ENCODE data around the gene SLC4A7. TPM values are rescaled to one million over a fixed set of nuclear protein-coding genes. Genes with fewer than 3 reads are reported as not detected.
A peak's percentile ranks its signal among the peaks of the same experiment; 100 is the strongest.

The SLC4A7 gene
- total and polyA plus RNA-seq, 10 of the 15 experiments (the other 5 are each of a cell fraction or from before 2014, with no cell fraction given) = 4.4 to 41.4 (median 18.3) TPM

GRCh38 chr3:27358372-27358771 is 125.8 kb downstream of the SLC4A7 start:
- FAIRE-seq (no peak), DNase-seq (ENCODE audit: low read depth, low spot score) (no peak), ATAC-seq (no peak; the same call in 2 of the 3 replicates)
- SMC1A ChIA-PET (ENCODE audit: uncharacterized antibody, unreplicated experiment) = interaction anchor here (0.6 to 1.8 kb wide), 26 partner anchors 10 to 323 kb away, joined by 3 to 19 read pairs (median 4); partner anchors contain the start of gene NEK10
- POLR2A ChIA-PET = interaction anchor here (0.7 to 1.2 kb wide), 3 partner anchors 11 to 970 kb away, joined by 3 to 6 read pairs (median 3); partner anchors contain the start of gene NEK10
- no peak overlapping the region for H3K4me2 ChIP-seq (ENCODE audit: control insufficient read depth, insufficient read depth)
- no peak overlapping the region for H3K9ac ChIP-seq (ENCODE audit: control insufficient read depth, insufficient read depth, low read length)
- RAD21 ChIA-PET (ENCODE audit: unreplicated experiment) = interaction anchor here (0.6 to 1.8 kb wide), 9 partner anchors 9 to 323 kb away, joined by 3 to 20 read pairs (median 4); no protein-coding TSS in a partner anchor
- no peaks in the 10 kb centered on the region for H3K9me3 ChIP-seq (replicated peaks; ENCODE audit: control insufficient read depth, insufficient read depth, low read length)
- WGBS (ENCODE audit: insufficient coverage, insufficient replicate concordance, low lambda C conversion rate, missing lambda C conversion rate) = 50% methylated on average over 3 of the region's 3 CpGs
- H3K36me3 ChIP-seq (ENCODE audit: control insufficient read depth in 2 of 2, insufficient read depth in 2 of 2, low read length in 1 of 2) = no peaks in the 10 kb centered on the region
- intact Hi-C loops (cut with micrococcal nuclease; ENCODE audit: unreplicated experiment) (loop anchor here (5.0 kb wide), 1 partner anchor 309 kb away; no protein-coding TSS in a partner anchor), in situ Hi-C loops (cut with MboI) (no loop called here)
- no peak overlapping the region for H3K27ac ChIP-seq (ENCODE audit: control insufficient read depth, insufficient read depth)
- TF ChIP-seq BHLHE40 (IDR thresholded peaks at IDR 0.05; ENCODE audit: borderline replicate concordance in 1 of 2, low read depth in 2 of 2, low read length in 1 of 2) (peak; percentile 24 to 29; a peak in 2 of 4 replicates), ZBTB11 (CRISPR knock-in tag; IDR thresholded peaks at IDR 0.05) (no peak)
- TF ChIP-seq, protein P1, sequence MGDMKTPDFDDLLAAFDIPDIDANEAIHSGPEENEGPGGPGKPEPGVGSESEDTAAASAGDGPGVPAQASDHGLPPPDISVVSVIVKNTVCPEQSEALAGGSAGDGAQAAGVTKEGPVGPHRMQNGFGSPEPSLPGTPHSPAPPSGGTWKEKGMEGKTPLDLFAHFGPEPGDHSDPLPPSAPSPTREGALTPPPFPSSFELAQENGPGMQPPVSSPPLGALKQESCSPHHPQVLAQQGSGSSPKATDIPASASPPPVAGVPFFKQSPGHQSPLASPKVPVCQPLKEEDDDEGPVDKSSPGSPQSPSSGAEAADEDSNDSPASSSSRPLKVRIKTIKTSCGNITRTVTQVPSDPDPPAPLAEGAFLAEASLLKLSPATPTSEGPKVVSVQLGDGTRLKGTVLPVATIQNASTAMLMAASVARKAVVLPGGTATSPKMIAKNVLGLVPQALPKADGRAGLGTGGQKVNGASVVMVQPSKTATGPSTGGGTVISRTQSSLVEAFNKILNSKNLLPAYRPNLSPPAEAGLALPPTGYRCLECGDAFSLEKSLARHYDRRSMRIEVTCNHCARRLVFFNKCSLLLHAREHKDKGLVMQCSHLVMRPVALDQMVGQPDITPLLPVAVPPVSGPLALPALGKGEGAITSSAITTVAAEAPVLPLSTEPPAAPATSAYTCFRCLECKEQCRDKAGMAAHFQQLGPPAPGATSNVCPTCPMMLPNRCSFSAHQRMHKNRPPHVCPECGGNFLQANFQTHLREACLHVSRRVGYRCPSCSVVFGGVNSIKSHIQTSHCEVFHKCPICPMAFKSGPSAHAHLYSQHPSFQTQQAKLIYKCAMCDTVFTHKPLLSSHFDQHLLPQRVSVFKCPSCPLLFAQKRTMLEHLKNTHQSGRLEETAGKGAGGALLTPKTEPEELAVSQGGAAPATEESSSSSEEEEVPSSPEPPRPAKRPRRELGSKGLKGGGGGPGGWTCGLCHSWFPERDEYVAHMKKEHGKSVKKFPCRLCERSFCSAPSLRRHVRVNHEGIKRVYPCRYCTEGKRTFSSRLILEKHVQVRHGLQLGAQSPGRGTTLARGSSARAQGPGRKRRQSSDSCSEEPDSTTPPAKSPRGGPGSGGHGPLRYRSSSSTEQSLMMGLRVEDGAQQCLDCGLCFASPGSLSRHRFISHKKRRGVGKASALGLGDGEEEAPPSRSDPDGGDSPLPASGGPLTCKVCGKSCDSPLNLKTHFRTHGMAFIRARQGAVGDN (IDR thresholded peaks at IDR 0.05) = 0 out of 2 replicates have a peak, but pooled peaks have one; percentile 7
- CTCF ChIA-PET = interaction anchor here (0.6 to 1.8 kb wide), 26 partner anchors 8 to 971 kb away, joined by 3 to 28 read pairs (median 4); partner anchors contain the start of gene NEK10
- H3K27me3 ChIP-seq (replicated peaks in 1 of 2; ENCODE audit: control insufficient read depth in 2 of 2, insufficient read depth in 2 of 2, low read length in 1 of 2) = no peaks in the 10 kb centered on the region
- no TSS peak for BruUV-seq (replicated peaks)
- no peak overlapping the region; the same call in 1 of the 2 replicates for H2AFZ ChIP-seq (ENCODE audit: control insufficient read depth, low read depth, low read length)
- H3K79me2 ChIP-seq (ENCODE audit: control insufficient read depth, insufficient read depth, low read length) = no peaks in the 10 kb centered on the region
- H3K4me1 ChIP-seq (ENCODE audit: control insufficient read depth, insufficient read depth, low read length) = peaks cover 14% of the 10 kb centered on the region
- no peaks in the 10 kb centered on the region for H4K20me1 ChIP-seq (ENCODE audit: control insufficient read depth, insufficient read depth)
- H3K4me3 ChIP-seq = no peak overlapping the region

Measured in GM12878 (cell line).